Kasumi-1 (cell line): ENCODE measurements around the gene ABCC12.

Experiments
- DNase-seq, 2 experiments: peaks; one replicate each; lab custom pipeline; 2025; lab: John Stamatoyannopoulos, UW

ABCC12 gene

DNA sequence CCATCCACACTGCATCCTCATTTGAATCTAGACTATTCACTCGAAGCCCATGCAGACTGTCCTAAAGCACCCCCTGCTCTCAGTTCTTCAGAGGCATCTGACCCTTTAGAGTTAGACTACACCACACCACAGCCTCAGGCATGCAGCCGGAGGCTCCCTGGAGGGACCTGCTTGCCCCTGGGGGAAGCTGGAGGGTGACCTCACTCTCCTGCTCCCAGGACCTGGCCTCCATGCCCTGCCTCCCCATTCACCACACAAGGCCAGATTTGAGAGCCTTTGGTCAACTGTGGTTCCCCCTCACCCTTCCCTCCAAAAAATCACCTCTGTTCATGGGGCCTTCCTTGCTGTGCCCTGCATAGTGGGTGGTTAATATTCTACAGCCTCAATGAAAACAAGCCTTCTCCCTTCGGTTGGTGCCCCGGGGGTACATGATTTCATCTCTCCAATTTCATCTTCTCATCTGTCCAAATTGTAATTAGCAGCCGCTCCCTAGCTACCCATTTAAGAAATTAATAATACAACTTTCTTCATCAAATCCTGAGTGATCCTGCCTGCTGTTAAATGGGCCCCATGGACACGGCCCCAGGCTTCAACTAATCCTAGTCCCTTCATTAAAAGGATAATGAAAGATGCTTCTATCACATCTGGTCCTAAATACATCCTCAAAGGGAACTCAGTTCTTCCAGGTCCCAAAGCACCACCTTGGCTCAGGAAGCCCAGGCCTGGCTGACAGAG, 24.4 kb downstream of the ABCC12 start:
- DNase-seq: no peak

DNA sequence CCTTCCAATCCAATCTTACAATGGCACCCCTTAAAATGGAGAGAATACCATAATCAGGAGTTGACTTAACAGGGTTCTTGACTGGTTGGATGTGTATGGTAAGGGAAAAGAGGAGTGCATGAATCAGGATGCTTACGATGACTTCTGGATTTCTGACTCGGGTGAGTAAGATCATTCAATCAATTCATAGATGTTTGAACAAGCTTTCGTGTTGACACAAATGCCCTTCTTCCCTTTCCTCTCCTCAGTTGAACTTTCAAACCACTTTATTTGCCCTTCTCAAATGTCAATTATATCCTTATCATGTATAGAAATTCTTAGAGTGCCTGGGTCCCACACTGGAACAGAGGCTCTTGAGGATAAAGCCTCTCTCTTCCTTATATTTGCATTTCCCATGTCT, 25.9 kb downstream of the ABCC12 start:
- no peak for DNase-seq

DNA sequence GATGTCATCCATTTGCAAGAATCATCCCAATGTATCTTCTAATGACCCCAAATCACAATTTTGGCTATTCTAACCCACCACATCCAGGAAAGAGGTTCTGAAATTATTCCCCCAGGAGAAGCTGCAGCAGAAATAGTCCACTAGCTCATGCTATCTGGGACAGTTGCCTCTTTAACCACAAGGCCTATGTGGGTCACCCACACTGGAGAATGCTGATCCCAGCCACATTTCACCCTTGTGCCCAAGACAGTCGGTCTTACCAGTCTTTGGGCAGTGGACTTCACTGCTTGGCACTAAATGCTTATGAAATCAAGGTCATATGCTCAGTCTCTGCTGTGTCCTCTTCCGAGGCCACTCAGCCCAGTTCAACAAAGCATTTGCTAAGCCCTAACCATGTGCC, 27.0 kb downstream of the ABCC12 start:
- no peak for DNase-seq

DNA sequence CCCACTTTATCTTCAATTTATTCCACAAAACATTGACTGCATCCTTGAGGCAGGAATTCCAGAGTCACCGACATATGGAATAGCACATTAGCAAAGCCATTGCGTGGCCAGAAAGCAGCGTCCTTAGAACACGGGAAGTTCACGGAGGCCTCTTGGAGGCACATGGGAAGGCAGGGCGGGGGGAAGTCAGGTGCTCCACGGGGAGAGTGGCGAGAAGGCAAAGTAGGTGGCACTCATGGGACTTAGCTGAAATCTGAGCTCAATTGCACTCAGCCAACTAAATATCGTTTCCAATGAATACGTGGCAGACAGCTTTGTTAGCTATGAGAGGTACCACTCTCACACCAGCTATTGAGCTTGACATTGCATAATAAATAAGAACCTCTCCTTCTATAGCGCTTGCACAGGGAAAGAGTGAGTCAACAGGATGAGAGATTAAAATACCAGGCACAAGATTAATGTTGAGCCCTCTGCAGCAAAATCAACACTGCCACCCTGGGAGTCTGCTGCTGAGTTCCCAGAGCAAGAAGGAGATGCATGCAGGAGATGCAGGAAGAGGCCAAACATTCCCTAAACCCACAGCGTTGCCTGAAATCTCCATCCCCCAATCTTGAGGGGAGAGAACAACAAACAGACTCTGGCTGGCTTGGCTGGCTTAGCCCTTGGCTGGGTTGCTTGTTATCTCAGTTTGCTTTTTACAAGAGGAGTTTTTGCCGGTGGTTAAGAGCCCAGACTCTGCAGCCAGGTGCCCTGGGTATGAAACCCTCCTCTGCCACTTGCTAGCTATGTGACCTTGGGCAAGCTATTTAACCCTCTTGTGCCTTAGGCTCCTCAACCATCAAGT, 28.8 kb downstream of the ABCC12 start:
- DNase-seq: no peak

DNA sequence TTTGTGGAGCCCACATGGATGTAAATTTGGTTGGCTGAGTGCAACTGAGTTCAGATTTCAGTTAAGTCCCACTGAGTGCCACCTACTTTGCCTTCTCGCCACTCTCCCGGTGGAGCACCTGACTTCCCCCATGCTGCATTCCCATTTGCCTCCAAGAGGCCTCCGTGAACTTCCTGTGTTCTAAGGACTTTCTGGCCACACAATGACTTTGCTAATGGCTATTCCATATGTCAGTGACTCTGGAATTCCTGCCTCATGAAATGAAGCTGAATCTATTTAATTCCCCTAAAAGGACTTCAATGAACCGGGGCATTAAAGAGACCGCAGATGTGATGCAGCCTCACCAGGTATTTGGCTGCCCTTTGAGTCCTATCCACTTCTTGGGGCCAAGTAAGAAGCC, 29.9 kb downstream of the ABCC12 start:
- DNase-seq: no peak

DNA sequence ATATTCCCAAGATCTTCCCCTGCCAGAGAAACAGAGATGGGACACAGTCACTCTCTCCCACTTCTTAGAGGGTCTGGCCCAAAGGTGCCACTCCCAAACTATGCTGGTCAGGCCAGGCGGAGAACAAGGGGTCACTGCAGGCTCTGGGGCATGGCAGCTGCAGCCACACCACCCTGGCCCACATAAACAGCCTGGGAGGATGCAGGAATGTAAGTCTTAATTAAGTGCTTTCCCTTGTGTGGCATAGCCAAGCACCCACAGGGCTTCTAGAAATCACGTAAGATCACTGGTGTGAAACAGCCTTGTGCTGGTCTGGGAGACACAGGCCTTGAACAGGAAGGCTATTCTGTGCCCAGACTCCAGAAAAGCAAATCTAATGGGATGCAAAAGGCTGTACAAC, 31.5 kb downstream of the ABCC12 start:
- DNase-seq: no peak

DNA sequence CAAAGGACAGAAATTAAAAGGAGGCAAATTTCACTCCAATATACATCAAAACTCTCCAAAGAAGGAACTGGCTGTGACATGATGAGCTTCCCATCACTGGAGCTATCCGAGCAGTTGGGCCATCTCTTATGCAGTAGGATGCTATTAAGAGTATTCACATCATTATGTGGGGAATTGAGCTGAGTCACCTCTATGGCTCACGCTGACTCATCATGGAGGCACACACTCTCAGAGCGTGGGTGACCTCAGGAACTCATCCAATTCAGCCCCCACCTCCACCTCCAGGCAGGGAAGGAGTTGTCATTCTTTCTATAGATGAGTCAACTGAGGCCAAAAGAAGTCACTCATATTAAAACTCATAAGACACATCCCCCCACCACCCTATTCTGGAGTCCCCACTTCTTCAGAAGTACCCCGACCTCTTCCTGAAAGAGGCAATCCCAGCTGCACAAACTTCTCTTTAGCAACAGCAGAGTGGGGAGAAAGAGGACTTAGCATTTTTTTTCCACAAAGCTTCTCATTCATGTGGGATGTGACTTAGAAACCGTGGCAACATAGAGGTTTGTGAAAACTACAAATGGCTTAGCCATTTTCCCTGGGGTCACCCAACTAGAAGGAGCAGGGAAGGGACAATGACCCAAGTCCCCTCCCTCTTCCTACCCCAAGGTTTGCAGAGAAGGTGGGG, 32.5 kb downstream of the ABCC12 start:
- no peak for DNase-seq

DNA sequence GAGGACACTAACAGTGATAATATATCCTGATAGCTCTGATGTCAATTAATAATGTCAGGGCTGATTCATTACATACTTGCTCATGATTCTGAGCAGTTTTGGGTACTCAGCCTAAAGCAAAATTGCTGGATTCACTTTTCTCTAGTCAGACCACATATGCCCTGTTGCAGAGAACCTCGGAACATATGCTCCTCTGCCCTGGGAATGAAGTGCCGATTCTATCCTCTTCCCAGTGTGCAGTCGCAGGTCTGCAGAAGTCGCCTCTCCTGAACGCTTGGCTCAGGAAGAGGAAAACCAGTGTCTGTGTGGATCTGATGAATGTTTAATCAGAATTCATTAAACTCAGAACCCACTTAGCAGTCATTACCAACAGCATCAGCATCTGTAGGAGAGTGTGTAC, 34.5 kb downstream of the ABCC12 start:
- no peak for DNase-seq

DNA sequence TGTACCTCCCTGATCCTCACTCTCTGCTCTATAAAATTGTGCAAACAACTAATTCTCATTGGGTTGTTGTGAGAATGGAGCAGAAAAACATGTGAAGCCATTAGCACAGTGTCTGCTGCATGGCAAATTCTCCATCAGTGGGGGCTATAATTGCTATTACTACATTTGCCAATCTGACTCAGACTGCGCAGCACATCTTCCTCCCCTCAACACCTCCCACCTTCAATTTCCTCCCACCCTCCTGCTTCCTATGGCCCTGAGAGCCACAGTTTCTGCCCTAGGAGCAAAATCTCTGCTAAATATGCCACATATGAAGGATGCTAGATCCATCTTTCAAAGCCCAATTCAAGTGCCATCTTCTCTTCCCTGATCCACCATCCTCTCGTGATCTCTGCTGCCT, 37.0 kb downstream of the ABCC12 start:
- no peak for DNase-seq

DNA sequence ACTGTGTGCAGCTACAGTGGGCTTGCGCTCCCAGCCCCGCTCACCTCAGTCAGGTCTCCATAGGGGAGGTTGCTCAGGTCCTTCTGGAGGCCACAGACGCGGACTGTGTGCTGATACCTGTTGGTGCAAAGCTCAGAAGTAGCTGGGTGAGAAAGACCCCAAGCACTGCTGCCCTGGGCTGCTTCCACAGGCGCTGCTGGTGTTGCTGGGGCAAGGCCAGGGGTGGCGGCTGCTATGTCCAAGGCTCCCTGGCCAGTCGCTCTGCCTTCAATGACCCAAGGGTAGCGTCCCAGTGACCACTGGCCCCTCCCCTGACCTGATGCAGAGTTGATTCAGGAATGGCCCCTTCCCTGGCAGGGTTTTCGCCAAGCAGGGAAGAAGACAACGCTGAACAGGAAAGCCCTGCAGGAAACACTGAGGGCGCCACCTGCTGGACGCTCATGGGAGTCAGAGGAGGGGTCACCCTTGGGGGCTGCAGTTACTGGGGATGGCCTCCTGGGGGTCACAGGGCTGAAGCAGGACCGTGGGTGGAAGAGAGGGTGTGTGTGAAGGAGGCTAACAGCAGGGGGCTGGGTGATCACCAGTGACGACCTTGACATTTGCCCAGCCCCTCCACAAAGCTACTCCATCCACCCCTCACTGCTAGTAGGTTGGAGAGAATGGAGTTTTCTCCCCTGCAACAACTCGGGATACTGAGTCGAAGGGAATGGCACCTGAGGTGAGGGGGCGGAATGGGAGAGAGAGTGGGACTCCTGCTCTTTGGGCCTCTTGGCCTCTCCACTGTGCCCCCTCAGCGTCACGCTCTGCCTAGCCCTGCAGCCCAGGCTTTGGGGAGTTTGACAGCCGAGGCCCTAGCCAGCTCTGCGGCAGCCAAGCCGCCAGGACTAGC, 38.3 kb downstream of the ABCC12 start:
- peak; percentile 56 to 60 for DNase-seq

DNA sequence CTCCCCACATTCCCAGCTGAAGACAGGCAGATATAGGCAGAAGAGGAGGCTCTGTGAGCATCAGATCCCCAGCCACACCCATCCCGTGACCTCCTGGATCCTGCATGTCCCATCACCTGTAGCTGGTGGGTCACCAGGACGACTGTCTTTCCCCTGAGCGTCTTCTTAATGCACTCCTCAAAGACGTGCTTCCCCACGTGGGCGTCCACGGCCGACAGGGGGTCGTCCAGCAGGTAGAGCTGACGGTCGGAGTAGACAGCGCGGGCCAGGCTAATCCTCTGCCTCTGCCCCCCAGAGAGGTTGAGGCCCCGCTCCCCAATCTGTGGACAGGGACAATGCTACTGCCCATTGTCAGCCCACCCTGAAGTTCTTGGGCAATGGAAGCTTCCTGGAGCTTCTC, 40.5 kb downstream of the ABCC12 start:
- no peak for DNase-seq

DNA sequence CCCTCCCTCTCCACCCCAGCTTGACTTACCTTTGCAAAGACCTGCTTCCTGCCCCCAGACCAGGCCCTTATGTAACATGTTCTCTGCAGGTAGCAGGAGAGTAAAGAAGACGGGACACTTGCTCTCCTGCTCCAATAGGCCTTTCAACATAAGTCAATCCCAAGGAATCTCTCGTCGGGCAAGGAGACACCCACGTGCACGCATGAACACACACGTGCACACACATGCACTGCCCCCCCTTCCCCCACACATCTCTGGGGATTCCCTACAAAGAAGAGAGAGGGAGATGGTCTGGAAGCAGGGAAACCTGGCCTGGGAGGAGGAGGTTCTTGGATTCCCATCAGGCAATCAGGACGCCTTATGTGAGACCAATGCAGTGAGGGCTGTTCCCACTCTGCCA, 41.4 kb downstream of the ABCC12 start:
- no peak for DNase-seq

DNA sequence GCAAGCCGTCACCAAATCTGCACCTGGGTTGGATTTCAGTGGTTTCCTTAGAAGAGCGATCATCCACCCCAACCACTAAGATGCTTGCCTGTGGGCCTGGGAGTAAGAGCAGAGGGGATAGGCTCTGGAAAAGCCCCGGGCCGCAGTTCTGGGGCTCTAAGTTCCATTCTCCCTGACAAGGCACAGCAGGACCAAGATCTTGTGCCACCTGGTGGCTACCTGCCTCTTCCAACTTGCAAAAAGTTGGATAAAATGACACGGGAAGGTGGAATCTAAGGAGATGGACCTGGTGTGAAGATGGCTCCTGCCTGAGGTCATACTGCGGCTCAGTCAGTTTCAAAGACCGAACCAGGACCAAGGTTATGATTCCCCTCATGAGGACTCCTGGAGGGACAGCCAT, 42.3 kb downstream of the ABCC12 start:
- DNase-seq: no peak

DNA sequence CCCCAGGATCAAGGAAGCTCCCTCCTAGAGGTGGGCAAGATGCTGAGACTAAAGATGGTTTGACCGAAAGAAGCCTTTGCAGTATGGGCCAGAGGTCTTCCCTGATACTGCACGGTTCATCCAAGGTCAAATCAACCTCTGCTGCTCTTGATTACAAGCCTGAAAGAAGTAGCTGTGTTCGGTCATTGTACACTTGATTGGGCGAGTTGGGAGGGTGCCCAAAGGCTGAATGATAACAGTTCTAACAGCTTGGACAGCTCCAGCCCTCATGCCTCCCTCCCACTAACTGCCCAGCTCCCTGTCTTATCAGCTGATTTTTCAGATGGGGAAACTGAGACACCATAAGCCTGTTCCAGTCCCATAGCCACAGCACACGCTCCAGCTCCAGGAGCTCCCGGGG, 42.8 kb downstream of the ABCC12 start:
- no peak for DNase-seq

DNA sequence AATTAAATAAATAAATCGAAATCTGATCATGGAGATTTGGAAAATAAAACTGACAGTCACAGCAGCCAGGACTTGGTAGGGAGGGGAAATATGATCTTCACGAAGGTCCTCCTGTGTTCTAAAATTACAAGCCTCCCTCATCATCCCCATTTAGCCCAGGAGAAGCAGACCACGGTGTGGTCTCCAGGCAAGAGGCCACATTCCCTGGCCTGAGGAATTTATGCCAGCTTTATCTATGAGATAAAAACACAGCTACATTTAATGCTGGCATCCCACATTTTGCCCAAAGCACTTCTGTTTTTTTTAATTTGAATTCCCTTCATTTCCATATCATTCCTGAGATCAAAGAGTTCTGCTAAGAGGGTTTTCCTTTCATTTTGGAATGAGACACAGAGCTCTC, 43.2 kb downstream of the ABCC12 start:
- DNase-seq: no peak

DNA sequence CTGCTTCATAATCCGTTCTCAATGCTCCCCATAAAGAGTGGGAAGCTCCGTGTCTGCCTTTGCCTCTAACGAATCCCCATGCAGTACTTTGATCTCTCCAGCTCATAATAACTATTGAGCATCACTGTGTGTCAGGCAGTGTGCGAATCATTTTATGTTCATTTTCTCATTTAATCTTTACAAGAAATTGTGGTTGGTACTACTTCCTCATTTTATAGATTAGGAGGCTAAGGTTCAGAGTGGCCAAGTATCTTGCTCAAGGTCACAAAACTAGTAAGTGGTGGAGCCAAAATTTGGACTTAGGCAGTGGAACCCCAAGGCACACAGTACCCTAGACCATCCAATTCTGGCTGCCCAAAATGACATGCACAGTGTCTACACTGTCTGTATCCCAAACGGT, 44.8 kb downstream of the ABCC12 start:
- DNase-seq: peak; percentile 40 to 43

DNA sequence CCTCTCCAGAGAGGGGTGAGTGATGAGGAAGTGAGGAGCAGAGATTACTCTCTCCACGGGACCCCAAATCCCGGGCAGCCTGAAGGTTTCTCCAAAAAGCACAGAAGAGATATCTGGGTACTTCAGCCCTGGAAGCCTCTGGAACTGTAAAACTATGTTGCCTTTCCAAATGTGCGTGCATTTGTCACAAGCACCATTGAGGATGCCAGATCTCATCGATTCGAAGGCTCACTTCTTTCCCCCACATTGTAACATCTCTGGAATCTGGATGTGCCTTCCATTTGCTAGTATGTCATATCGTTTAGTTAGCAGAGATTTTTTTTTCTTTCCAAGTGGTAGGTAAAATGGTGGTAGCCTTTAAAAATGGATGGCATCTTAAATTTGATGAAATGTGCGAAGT, 45.8 kb downstream of the ABCC12 start:
- DNase-seq: no peak

DNA sequence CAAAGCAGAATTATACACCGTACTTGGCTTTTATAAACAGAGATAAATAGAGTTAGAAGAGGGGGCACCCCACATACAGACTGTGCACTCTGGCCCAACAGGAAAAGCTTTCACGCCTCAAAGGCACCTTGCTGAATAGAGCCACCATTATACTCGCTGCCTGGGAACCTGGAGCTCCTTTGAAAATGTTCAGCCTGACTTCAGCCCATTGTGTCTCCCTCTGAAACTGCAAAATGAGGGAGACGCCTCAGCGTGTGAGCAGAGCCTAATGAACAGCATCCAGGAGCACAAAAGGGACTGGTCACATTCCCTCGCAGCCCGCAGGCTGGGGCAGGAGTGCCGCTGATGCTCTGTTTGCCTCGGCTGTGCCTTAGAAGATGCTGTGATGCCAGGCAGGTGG, 46.3 kb downstream of the ABCC12 start:
- DNase-seq: no peak

DNA sequence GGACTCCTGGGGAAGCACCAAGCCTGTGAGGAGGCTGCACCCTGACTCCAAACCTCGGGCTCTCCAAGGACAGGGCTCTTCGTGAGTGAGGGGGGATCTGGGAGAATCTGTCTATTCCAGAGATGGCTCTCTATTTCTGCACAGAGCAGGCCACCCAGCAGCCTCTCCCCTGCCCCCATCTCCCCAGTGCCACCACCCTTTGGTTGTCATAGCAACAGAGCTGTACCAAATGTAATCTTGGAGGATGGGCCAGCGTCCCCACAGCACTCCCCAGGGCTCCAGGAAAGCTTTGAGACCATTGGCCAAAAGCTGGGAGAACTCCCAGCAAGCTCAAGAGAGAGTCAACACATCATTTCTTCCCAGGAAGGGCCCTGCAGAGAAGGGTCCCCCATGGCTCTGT, 49.3 kb downstream of the ABCC12 start:
- DNase-seq: no peak
